Trophoblast cell (in vitro differentiated cells and primary cell): ENCODE measurements around the gene RAPGEF1.

Source experiments
- DNase-seq, 2 donors: peaks; one replicate each; pipeline ENCODE4 v3.0.0-alpha.2; 2016
- H2AFZ ChIP-seq: 2 replicates; pipeline ENCODE4 v1.6.1; 2013; ENCODE audit warnings: low read length, moderate library complexity, mild to moderate bottlenecking; ENCODE audit not compliant: insufficient read depth, poor library complexity
- H2AK5ac ChIP-seq: 2 replicates; pipeline ENCODE4 v1.6.1; 2013; ENCODE audit warnings: mild to moderate bottlenecking, low read length
- H2BK120ac ChIP-seq: 2 replicates; pipeline ENCODE4 v1.6.1; 2013; ENCODE audit warnings: low read length, mild to moderate bottlenecking, moderate library complexity; ENCODE audit not compliant: insufficient read depth, poor library complexity
- H2BK12ac ChIP-seq: 2 replicates; pipeline ENCODE4 v1.6.1; 2013; ENCODE audit warnings: mild to moderate bottlenecking, low read length, moderate library complexity
- H2BK5ac ChIP-seq: 2 replicates; pipeline ENCODE4 v1.6.1; 2013; ENCODE audit warnings: low read length, low read depth, moderate library complexity, mild to moderate bottlenecking; ENCODE audit not compliant: poor library complexity
- H3K14ac ChIP-seq: 2 replicates; pipeline ENCODE4 v1.6.1; 2013; ENCODE audit warnings: mild to moderate bottlenecking, low read length
- H3K18ac ChIP-seq: 2 replicates; pipeline ENCODE4 v1.6.1; 2013; ENCODE audit warnings: mild to moderate bottlenecking, low read length
- H3K23ac ChIP-seq: 2 replicates; pipeline ENCODE4 v1.6.1; 2013; ENCODE audit warnings: low read length
- H3K27ac ChIP-seq: 2 replicates; pipeline ENCODE4 v1.5.1; 2013; ENCODE audit warnings: low read depth, mild to moderate bottlenecking, inconsistent platforms, low read length, moderate library complexity
- H3K27me3 ChIP-seq: 2 replicates; pipeline ENCODE4 v1.6.1; 2013; ENCODE audit warnings: inconsistent platforms, mild to moderate bottlenecking, low read length, moderate library complexity; ENCODE audit not compliant: insufficient read depth
- H3K36me3 ChIP-seq, 2 experiments: 1 replicate in 1 of 2; 2 replicates in 1 of 2; pipeline ENCODE4 v1.6.1; 2013; ENCODE audit warnings: low read length in 2 of 2, mild to moderate bottlenecking in 2 of 2, moderate library complexity in 1 of 2; ENCODE audit not compliant: insufficient read depth in 2 of 2, control insufficient read depth in 1 of 2
- H3K4ac ChIP-seq: 2 replicates; pipeline ENCODE4 v1.6.1; 2013; ENCODE audit warnings: low read depth, mild to moderate bottlenecking, low read length, moderate library complexity
- H3K4me1 ChIP-seq, 2 experiments: 1 replicate in 1 of 2; 2 replicates in 1 of 2; pipeline ENCODE4 v1.6.1; 2013; ENCODE audit warnings: low read length in 2 of 2, mild to moderate bottlenecking in 2 of 2, moderate library complexity in 1 of 2; ENCODE audit not compliant: insufficient read depth in 2 of 2, control insufficient read depth in 1 of 2
- H3K4me2 ChIP-seq: 2 replicates; pipeline ENCODE4 v1.6.1; 2013; ENCODE audit warnings: inconsistent platforms, mild to moderate bottlenecking, low read length, moderate library complexity
- H3K4me3 ChIP-seq: 2 replicates; pipeline ENCODE4 v1.5.1; 2013; ENCODE audit warnings: mild to moderate bottlenecking, low read depth, low read length, inconsistent platforms
- H3K79me1 ChIP-seq: one replicate; pipeline ENCODE4 v1.6.1; 2013; ENCODE audit warnings: low read length
- H3K79me2 ChIP-seq: 2 replicates; pipeline ENCODE4 v1.6.1; 2013; ENCODE audit warnings: low read length, mild to moderate bottlenecking; ENCODE audit not compliant: control insufficient read depth, insufficient read depth, poor library complexity
- H3K9ac ChIP-seq: 2 replicates; pipeline ENCODE4 v1.6.1; 2013; ENCODE audit warnings: mild to moderate bottlenecking, low read length
- H3K9me3 ChIP-seq: 2 replicates; pipeline ENCODE4 v1.6.1; 2013; ENCODE audit warnings: low read depth, mild to moderate bottlenecking, control low read depth, inconsistent platforms, low read length; ENCODE audit not compliant: insufficient read depth
- H4K12ac ChIP-seq: 2 replicates; pipeline ENCODE4 v1.6.1; 2013; ENCODE audit warnings: low read depth, mild to moderate bottlenecking, low read length, moderate library complexity
- H4K8ac ChIP-seq: 2 replicates; pipeline ENCODE4 v1.6.1; 2013; ENCODE audit warnings: low read depth, mild to moderate bottlenecking, low read length, moderate library complexity
- H4K91ac ChIP-seq: one replicate; pipeline ENCODE4 v1.6.1; 2013; ENCODE audit warnings: low read depth, mild to moderate bottlenecking, low read length, moderate library complexity
- WGBS: extraction: QIAGEN DNeasy Blood & Tissue Kit; methylation state at CpG from one replicate; pipeline ENCODE4 v1.1.7; 2013; ENCODE audit warnings: missing lambda C conversion rate; ENCODE audit not compliant: insufficient read length, insufficient coverage; ENCODE audit errors: extremely low coverage; 5-methylcytosine and 5-hydroxymethylcytosine counted together

The RAPGEF1 gene

DNA sequence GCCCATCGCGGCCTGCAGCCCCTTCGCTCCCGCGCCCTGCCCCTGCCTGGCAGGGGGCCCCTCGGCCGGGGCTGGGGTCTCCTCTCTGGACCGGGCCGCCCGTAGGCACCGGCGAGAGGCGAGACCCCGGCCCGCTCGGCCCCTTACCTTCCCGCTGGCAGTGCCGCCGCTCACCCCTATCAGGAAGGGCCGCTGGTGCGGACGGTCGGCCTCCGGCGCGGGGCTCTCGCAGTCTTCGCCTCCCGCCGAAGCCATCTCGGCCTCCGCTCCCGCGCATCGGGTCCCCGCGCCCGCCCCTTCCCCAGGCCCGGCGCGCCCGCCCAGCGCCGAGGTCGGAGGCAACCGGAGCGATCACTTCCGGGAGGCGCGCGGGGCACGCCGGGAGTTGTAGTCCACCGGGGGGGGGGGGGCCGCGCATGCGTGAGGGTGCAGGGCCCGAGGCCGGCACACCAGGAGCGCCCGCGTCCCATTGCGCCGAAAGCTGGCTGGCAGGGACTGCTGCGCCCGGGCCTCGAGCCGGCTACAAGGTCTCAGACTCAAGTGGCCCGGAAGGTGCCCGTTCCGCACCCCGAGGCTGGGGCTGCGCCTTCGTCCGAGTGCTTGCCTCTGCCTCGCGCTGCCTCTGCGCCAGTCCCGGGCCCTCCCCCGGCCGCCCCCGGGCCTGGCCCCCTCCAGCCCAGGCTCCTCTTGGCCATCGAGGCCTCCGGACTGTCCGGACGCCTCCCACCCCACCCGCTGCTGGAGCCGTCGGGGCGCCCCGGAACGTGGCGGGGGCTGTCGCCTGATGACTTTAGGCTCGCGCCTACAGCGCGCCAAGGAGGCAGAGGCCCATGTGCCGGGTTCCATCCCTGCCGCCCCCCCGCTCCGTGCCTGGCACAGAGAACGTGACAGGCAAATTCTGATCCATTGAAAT, 208.7 kb downstream of the RAPGEF1 start, which contains the start of gene UCK1:
Gene UCK1 (minus strand): TSS at position 344 of the 913 bp plus-strand sequence. CDS start 89 bp downstream, at position 255.
- Histone ChIP-seq H4K91ac (peak within 1 kb of the TSS; percentile 90), H3K79me2 (peaks cover 5% of the 10 kb centered on the region), H3K4ac (peak within 1 kb of the TSS; percentile 94), H3K79me1 (peaks cover 11% of the 10 kb centered on the region), H3K23ac (no peak within 1 kb of the TSS), H2BK12ac (no peak within 1 kb of the TSS), H2BK120ac (peak within 1 kb of the TSS; percentile 89), H3K36me3 (peaks cover 31 to 35% of the 10 kb centered on the region in 2 experiments), H3K4me3 (peak within 1 kb of the TSS; percentile 97), H3K14ac (peak within 1 kb of the TSS; percentile 96), H3K18ac (peak within 1 kb of the TSS; percentile 97), H3K4me2 (peak within 1 kb of the TSS; percentile 80), H3K9ac (peak within 1 kb of the TSS; percentile 91), H4K12ac (peak within 1 kb of the TSS; percentile 86), H3K9me3 (peaks cover 2% of the 10 kb centered on the region), H4K8ac (peak within 1 kb of the TSS; percentile 100), H2AK5ac (peak within 1 kb of the TSS; percentile 94), H2BK5ac (peak within 1 kb of the TSS; percentile 63), H3K4me1 (peaks cover 9 to 11% of the 10 kb centered on the region in 2 experiments), H2AFZ (peak within 1 kb of the TSS; percentile 96), H3K27ac (peak within 1 kb of the TSS; percentile 34), H3K27me3 (no peaks in the 10 kb centered on the region)
- WGBS: no CpG with 5 or more reads among the region's 103 CpGs
- DNase-seq: peak; percentile 82 to 90

DNA sequence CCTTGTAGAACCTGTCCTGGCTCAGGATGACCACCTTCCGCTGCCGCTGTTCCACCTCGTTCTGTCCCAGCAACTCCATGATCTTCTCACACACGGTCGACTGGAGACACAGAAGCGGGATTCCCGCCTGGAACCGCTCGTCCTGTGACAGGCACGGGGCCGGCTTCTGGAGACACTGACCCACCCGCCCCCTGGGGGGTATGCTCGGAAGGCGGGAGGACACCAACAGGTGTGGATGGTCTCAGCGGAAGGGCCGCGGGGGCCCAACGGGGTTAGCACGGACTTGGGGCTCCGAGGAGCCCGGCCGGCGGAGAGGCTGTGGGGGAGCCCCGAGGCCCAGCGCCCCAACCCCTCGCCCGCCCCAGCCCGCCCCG, 209.3 kb downstream of the RAPGEF1 start:
- Histone ChIP-seq H3K27me3 (no peaks in the 10 kb centered on the region), H3K4me3 (peak overlapping the region; percentile 97), H3K79me2 (peaks cover 5% of the 10 kb centered on the region), H4K91ac (peak overlapping the region; percentile 90), H2BK12ac (no peak overlapping the region), H3K27ac (peak overlapping the region; percentile 34), H3K4me2 (peak overlapping the region; percentile 76), H4K8ac (peak overlapping the region; percentile 91), H3K18ac (no peak overlapping the region), H3K14ac (peak overlapping the region; percentile 50), H2AFZ (peak overlapping the region; percentile 31), H3K9me3 (peaks cover 2% of the 10 kb centered on the region), H3K9ac (peak overlapping the region; percentile 57), H3K4me1 (peaks cover 9 to 11% of the 10 kb centered on the region in 2 experiments), H2AK5ac (no peak overlapping the region), H2BK5ac (no peak overlapping the region), H3K23ac (no peak overlapping the region), H4K12ac (peak overlapping the region; percentile 14), H2BK120ac (peak overlapping the region; percentile 85), H3K79me1 (peaks cover 11% of the 10 kb centered on the region), H3K36me3 (peaks cover 38 to 42% of the 10 kb centered on the region in 2 experiments), H3K4ac (peak overlapping the region; percentile 47)
- peak; percentile 52 to 59 for DNase-seq
- no CpG with 5 or more reads among the region's 29 CpGs for WGBS

DNA sequence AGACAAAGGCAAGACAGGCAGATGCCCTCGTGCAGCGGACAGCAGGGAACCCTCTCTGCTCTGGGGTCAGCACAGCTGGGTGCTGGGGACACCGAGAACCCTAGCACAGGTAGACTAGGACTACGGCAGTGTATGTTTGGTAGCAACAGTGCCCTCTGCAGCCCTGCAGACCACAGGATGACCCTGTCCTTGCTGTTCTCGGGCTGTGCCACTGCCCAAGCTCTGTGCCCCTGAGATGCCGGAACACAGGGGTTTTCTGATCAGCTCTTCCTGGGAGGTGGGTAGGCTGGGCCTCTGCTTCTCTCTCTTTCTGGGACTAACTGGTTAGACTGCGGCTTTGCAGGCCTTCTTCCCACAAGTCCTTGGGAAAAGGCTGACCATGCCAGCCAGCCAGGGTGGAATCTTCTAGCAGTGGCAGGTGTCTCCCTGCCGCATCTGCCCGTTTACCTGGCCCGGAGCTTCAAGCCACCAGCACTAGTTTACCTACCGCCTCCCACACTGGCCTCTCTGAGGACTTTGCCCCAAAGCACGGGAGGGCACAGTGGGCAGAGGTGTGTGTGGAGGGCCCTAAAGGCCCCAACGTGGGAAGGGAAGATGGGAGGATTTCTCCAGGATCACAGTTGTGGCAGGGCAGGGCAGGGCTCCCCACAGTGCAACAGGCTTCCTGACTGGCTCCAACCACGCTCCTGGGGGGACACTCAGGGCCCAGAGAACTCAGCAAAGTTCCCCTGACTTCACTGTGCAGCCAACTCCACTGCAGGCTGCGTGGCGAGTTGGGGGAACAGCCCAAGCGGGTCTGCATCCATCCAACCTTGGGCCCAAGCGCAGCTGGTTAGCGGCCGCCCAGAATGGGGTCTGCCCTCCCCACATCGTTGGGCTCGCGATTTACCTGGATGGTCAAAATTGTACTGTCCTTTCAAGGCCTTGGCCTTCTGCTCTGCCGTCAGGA, 210.0 kb downstream of the RAPGEF1 start:
- H3K4me2 ChIP-seq: peak overlapping the region; percentile 76
- no peak overlapping the region for H2BK5ac ChIP-seq
- H3K79me1 ChIP-seq: peaks cover 11% of the 10 kb centered on the region
- H3K36me3 ChIP-seq: peaks cover 42 to 48% of the 10 kb centered on the region in 2 experiments
- H3K4me1 ChIP-seq: peaks cover 10 to 11% of the 10 kb centered on the region in 2 experiments
- no peak overlapping the region for H2AFZ ChIP-seq
- no peak for DNase-seq
- no peak overlapping the region for H2BK120ac ChIP-seq
- H3K9ac ChIP-seq: peak overlapping the region; percentile 57
- peak overlapping the region; percentile 25 for H3K4ac ChIP-seq
- WGBS: no CpG with 5 or more reads among the region's 24 CpGs
- H3K9me3 ChIP-seq: peaks cover 2% of the 10 kb centered on the region
- no peak overlapping the region for H2BK12ac ChIP-seq
- H3K23ac ChIP-seq: no peak overlapping the region
- H4K91ac ChIP-seq: no peak overlapping the region
- peak overlapping the region; percentile 10 for H3K18ac ChIP-seq
- H4K12ac ChIP-seq: no peak overlapping the region
- no peak overlapping the region for H2AK5ac ChIP-seq
- no peak overlapping the region for H3K27ac ChIP-seq
- H4K8ac ChIP-seq: peak overlapping the region; percentile 91
- H3K27me3 ChIP-seq: no peaks in the 10 kb centered on the region
- H3K14ac ChIP-seq: peak overlapping the region; percentile 14
- H3K79me2 ChIP-seq: peaks cover 5% of the 10 kb centered on the region
- H3K4me3 ChIP-seq: peak overlapping the region; percentile 97

DNA sequence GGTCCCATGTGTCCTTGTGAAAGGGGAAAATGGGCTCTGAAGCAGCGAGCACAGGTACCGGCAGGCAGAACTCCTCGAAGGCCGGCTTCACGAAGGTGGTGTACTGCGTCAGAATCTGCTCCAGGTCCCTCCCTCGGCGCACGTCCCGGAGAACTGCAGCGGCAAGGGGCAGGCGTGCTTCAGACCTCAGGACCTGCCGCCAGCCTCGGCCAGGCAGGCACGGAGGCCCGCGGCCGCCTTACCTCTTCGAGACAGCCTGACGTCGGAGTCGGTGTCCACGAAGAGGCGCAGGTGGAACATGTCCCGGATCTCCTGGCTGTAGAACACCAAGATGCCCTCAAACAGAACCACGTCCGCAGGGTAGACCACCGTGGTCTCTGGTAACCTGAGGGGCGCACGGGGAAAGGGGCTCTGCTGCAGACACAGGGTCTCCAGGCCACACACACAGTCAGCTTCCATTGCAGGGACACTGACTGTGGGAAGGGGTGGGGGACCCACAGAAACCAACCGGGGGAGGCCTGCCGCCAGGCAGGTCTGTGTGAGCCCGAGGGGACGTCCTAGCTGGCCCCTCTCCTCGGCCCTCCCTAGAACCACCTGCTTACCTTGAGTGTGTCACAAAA, 210.9 kb downstream of the RAPGEF1 start:
- WGBS: no CpG with 5 or more reads among the region's 35 CpGs
- Histone ChIP-seq H3K23ac (no peak overlapping the region), H2BK12ac (no peak overlapping the region), H3K27me3 (no peaks in the 10 kb centered on the region), H2AFZ (no peak overlapping the region), H4K91ac (no peak overlapping the region), H3K36me3 (peaks cover 49 to 56% of the 10 kb centered on the region in 2 experiments), H3K27ac (no peak overlapping the region), H2BK5ac (no peak overlapping the region), H2AK5ac (no peak overlapping the region), H3K4me1 (peaks cover 15 to 17% of the 10 kb centered on the region in 2 experiments), H3K79me1 (peaks cover 14% of the 10 kb centered on the region), H3K9me3 (peaks cover 2% of the 10 kb centered on the region), H3K9ac (no peak overlapping the region), H3K79me2 (peaks cover 5% of the 10 kb centered on the region), H3K4me2 (no peak overlapping the region), H4K12ac (no peak overlapping the region), H2BK120ac (no peak overlapping the region), H3K4ac (no peak overlapping the region), H3K18ac (no peak overlapping the region), H4K8ac (no peak overlapping the region), H3K4me3 (no peak overlapping the region), H3K14ac (no peak overlapping the region)
- DNase-seq: no peak
